ENCODE measurements around the gene SPATS2.
"Not testable (repeated sequence)": the region's sequence is repeated elsewhere in the genome, so short reads cannot be mapped to it uniquely, and the experiment has no call there.

Gene SPATS2

DNA sequence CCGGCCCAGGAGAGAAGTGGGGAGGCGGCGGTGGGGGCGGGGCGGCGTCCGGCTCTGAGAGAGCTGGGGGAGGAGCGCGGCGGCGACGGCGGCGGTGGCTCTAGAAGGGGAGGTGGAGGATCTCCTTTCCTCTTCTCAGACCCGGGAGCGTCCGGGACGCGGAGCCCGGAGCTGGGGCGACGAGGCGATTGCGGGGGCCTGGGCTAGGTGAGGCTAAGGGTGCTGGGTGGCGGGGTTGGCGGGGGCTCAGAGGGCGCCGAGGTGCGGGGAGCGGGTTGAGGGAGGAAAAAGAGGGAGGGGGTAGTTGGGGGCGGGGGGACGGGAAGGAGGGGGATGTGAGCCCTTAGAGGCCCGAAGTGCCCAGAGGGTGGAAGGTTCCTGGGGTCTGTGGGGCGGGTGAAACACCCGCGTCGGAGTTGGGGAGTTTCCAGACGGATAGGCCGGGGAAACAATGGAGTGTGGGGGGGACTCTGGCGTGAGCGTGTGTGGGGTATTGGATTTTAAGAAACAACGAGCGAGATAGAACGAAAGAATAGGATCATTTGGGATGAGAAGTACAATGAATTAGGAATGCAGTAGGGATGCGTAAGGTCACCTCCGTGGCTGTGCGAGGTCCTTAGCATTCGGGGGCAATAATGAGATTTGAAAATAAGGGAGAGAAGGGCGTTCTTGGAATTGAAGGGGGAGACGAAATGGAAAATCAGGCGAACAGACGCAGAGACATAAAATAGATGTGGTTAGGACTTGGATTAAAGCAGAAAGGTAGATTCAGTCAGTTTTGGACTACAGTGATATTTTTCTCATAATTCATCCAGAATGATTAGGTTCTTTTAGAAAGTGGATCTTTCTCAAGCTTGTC is at the start of gene SPATS2:
SPATS2 (plus strand) TSS at position 82 of the 859 bp plus-strand sequence. CDS start 93,551 bp downstream, outside the sequence.
- peak; percentile 47 for DNase-seq (ENCODE audit: low spot score)

DNA sequence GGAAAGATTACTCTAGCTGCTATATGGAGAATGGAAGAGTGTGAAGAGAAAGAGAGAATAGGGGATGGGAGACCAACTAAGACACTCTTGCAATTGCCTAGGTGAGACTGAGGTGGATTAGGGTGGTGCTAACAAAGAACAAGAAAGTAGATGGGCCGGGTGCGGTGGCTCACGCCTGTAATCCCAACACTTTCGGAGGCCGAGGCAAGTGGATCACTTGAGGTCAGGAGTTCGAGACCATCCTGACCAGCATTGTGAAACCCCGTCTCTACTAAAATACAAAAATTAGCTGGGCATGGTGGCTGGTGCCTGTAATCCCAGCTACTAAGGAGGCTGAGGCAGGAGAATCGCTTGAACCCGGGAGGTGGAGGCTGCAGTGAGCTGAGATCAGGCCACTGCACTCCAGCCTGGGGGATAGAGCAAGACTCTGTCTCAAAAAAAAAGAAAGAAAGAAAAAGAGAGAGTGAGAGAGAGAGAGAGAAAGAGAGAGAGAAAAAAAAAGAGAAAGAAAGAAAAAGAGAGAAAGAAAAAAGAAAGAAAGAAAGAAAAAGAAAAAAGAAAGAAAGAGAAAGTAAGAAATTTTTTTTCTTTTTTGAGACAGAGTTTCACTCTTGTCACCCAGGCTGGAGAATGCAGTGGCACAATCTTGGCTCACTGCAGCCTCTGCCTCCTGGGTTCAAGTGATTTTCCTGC is 46.7 kb upstream of the SPATS2 start:
- DNase-seq (ENCODE audit: low spot score), result not testable (repeated sequence)

DNA sequence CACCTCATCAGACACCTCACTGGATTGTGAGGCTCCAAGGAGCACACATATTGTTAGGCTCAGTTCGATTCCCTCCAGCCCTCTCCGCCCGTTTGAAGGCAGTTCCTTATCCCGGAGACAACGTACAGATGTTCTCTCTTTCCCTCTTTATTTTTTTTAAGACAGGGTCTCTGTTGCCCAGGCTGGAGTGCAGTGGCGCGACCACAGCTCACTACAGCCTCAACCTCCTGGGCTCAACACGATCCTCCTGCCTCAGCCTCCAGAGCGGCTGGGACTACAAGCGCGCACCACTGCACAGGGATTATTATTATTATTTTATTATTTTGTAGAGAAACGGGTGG is 44.9 kb upstream of the SPATS2 start:
- no peak for DNase-seq (ENCODE audit: low spot score)

DNA sequence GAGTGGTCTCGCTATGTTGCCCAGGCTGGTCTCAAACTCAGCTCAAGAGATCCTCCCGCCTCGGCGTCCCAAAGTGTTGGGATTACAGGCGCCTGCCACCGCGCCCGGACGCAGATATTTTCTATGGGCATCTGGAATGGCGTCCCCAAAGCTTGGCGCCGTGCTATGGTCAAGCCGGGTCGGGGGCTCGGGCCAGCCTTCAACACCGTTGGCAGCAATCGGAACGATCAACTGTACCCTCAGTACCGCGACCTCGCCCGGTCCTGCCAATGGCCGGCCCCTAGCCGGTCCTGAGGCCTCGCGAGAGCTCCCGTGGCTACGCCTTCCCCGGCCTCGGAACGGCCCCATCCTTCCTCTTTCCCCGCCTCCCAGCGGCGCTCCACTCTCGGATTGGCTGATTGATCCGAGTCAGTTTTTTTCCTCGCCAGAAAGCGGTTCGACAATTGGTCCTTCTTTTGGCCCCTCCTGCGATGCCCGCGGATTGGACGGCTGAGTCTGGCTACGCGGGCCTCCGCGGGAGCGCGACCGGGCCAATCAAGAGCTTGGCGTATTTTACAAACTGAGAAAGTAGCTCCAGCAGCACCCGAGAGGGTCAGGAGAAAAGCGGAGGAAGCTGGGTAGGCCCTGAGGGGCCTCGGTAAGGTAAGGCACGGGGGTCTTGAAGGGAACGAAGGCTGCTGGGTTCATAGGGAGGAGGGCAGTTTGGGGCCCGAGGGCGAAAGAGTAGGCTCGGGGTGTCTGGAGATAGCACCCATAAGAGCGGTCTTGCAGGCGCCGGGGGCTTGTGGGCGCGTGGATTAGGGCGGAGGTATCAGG is 44.3 kb upstream of the SPATS2 start, which contains the start of gene TROAP:
TROAP (plus strand) TSS at position 548 of the 816 bp plus-strand sequence. CDS start 354 bp downstream, outside the sequence.
- DNase-seq (ENCODE audit: low spot score), result peak; percentile 98

DNA sequence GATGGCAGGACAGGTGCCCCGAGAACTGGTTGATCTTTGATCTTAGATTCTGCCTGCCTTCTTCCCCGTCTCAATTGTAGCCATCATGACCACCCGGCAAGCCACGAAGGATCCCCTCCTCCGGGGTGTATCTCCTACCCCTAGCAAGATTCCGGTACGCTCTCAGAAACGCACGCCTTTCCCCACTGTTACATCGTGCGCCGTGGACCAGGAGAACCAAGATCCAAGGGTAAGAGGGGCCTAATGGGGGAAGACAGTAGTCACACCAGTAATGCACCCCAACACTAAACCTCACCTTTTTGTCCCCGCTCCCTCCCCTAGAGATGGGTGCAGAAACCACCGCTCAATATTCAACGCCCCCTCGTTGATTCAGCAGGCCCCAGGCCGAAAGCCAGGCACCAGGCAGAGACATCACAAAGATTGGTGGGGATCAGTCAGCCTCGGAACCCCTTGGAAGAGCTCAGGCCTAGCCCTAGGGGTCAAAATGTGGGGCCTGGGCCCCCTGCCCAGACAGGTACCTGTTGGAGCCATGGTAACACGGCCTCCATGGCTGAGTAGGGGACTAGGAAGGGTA is 43.7 kb upstream of the SPATS2 start:
- DNase-seq (ENCODE audit: low spot score), result no peak

DNA sequence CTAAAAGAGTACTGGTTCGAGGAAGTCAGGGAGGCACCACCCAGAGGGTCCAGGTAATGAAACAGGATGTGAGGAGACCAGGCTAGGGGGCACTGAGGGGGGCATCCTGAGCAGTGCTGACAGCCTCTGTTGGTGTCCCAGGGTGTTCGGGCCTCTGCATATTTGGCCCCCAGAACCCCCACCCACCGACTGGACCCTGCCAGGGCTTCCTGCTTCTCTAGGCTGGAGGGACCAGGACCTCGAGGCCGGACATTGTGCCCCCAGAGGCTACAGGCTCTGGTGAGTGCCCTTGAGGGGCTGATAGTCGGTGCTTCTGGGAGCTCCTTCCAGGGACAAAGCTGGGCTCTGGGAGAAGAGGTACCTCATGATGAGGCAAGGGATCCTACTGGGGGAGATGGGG is 41.7 kb upstream of the SPATS2 start:
- no peak for DNase-seq (ENCODE audit: low spot score)

DNA sequence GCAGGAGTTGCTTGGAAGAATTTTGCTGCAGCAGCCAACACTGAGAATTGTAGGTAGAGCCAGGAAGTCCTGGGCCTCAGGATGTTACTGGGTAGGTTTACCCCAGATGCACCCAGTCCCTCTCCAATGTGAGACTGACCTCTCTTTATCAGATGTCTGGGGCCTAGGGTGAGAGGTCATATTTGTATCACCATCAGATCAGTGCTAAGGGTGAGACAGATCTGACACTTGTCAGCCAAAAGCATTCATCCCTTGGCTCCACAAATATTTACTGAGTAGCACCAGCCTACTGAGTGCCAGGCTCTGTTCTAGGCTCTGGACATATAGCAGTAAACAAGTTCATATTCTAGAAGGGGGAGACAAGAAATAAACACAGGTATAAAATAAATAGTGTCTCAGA is 39.9 kb upstream of the SPATS2 start:
- no peak for DNase-seq (ENCODE audit: low spot score)

DNA sequence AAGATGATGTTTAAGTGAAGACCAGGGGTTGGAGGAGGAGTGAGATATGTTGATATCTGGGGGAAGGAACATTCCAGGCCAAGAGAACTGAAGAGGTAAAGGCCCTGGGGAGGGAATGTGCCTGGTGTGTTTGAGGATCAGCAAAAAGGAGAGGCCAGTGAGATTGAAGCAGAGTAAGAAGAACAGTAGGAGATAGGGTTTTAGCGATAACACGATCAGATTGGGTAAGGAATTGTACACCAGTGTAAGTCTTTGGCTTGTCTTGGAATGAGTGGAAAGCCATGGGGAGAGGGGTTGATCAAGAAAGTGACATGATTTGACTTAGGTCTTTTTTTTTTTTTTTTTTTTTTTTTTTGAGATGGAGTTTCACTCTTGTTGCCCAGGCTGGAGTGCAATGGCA is 39.4 kb upstream of the SPATS2 start:
- DNase-seq (ENCODE audit: low spot score), result no peak

DNA sequence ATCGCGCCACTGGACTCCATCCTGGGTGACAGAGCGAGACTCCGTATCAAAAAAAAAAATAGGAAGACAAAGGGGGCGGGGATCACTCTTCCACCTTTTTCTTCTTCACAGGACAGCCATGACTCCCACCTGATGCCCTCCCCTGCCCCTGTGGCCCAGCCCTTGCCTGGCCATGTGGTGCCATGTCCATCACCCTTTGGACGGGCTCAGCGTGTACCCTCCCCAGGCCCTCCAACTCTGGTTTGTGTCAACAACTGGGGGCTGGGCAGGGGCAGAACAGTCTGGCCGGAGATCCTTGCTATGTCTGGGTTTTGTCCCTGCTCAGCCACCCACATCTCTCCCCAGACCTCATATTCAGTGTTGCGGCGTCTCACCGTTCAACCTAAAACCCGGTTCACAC is 38.4 kb upstream of the SPATS2 start:
- no peak for DNase-seq (ENCODE audit: low spot score)

DNA sequence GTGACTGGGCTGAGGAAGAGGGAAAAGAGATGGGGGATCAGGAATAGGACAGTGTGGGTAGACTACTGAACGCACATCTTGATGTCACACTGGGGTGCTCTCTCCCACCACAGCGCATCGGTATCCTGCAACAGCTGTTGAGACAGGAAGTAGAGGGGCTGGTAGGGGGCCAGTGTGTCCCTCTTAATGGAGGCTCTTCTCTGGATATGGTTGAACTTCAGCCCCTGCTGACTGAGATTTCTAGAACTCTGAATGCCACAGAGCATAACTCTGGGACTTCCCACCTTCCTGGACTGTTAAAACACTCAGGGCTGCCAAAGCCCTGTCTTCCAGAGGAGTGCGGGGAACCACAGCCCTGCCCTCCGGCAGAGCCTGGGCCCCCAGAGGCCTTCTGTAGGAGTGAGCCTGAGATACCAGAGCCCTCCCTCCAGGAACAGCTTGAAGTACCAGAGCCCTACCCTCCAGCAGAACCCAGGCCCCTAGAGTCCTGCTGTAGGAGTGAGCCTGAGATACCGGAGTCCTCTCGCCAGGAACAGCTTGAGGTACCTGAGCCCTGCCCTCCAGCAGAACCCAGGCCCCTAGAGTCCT is 37.1 kb upstream of the SPATS2 start:
- DNase-seq (ENCODE audit: low spot score), result no peak

DNA sequence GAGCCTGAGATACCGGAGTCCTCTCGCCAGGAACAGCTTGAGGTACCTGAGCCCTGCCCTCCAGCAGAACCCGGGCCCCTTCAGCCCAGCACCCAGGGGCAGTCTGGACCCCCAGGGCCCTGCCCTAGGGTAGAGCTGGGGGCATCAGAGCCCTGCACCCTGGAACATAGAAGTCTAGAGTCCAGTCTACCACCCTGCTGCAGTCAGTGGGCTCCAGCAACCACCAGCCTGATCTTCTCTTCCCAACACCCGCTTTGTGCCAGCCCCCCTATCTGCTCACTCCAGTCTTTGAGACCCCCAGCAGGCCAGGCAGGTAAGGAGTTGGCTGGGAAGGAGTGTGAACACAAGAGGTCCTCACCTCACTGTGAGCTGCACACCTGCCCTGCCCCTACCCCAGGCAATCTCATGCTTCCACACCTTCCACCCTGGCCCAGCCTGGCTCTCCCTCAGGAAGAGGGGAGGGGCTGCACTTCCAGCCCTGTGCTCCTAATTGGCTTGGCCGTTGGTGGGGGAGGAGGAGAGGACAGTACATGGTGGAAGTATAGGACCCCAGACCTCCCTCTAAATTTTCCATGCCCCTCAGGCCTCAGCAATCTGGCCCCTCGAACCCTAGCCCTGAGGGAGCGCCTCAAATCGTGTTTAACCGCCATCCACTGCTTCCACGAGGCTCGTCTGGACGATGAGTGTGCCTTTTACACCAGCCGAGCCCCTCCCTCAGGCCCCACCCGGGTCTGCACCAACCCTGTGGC is 36.5 kb upstream of the SPATS2 start:
- DNase-seq (ENCODE audit: low spot score), result no peak

DNA sequence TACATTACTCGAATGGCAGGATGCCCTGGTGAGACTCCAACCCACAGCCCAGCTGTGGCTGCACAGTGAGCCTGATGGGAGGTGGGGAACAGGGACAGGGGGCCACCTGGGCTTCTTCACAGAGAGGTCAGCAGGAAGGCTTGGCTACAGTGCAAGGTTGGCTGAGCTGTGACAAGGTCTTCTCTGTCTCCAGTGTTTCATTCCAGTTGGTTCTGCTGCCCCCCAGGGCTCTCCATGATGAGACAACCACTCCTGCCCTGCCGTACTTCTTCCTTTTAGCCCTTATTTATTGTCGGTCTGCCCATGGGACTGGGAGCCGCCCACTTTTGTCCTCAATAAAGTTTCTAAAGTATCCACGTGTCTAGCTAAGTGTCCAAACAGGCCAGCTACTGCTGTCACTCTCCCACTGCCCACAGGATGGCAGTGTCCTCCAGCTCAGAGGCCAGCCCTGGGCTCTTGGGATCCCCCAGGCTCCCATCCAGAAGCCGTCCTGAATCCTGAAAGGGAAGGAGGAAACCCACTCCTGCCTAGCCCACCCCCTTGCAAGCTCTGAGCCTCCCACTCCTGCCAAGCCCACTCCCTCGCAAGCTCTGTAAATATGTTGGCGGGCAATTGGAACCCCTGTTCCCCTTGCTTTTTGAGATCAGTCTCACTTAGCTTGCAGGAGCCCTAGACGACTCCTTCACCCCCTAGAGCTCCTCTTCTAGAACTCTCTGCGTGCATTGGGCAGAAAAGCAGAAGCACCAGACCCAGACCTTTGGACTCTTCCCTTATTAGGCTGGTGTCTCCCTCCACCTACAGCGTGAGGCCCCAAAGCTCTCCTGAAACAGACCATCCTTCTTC is 35.7 kb upstream of the SPATS2 start:
- DNase-seq (ENCODE audit: low spot score), result peak; percentile 96

DNA sequence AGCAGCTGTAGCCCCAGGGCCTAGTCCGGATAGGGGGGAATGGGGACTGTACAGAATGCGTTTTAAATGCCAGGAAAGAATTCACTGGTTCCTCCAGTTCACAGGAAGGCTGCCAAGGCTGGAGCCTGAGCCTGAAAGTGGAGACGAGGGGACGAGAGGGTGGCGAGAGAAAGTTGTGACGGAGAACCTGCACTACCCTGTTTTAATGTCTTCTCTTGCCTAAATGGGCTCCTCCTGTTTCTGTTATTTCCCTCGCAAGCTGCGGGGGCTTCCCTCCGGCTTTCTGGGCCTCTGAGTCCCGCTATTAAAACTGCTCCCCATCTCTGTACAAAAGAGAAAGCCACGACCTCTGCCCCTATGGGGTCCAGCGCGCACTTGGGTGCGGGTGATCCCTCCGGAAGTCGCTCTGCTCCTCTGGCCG is 34.8 kb upstream of the SPATS2 start:
- DNase-seq (ENCODE audit: low spot score), result no peak

DNA sequence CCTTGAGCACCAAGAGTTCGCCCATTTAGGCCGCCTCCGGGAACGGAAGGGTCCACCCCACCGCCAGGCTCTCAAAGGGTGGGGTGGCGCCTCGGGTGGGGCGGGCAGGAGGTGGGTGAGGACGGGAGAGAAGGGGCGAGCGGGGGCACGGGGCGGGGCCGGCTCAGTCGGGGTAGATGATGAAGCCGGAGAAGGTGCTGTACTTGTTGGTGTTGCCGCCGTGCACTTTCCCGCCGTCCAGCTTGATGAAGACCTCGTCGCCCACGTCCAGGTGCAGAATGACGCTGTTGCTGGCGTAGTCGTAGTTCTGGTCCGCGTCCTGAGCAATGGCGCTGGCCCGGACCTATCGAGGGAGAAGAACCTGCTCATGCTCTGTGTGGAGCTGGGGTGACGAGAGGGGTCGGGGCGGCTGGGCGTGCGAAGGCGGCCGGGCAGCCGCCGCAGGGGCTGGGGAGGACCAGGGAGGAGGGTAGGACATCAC is 34.3 kb upstream of the SPATS2 start:
- no peak for DNase-seq (ENCODE audit: low spot score)

DNA sequence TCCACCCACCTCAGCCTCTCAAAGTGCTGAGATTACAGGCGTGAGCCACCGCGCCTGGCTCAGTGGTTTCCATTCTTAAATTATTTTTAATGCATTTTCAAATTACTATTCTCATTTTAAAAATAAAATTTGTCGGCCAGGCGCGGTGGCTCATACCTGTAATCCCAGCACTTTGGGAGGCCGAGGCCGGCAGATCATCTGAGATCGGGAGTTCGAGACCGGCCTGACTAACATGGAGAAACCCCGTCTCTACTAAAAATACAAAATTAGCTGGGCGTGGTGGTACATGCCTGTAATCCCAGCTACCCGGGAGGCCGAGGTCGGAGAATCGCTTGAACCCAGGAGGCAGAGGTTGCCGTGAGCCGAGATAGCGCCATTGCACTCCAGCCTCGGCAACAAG is 33.5 kb upstream of the SPATS2 start:
- not testable (repeated sequence) for DNase-seq (ENCODE audit: low spot score)

DNA sequence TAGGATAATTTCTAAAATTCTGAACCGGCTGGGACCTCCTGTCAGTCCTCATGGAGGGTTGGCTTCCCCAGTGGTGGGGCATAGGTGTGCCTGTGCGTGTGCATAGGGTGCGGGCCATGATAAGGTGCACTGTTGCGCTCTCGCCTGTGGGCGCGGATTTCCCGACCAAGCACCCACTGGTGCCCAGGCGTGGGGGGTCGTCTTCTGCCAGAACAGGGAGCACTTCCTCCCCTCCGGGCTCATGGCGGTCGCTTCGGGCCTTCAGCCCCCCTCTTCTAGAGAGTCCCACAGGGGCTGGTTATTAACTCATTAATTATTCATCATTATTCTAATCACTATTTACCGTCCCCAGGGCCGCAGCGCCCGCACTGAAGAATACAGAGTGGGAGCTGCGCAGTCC is 33.0 kb upstream of the SPATS2 start:
- DNase-seq (ENCODE audit: low spot score), result no peak

DNA sequence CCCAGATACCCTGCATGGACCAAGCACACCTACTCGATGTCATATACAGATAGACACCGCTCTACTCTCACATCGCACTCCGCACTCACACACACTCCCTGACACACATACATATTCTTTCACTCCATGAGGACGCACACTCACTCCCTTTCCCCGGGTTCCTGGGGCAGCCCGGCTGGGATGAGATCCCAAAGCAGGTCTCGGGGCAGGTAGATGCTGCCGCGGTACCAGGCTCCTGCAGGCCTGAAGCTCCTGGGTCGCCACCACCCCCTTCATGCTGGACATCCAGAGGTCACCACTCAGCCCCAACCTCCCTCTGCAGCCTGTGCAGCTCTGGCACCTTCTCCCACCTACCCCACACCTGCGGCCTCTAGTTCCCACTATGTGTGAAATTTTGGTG is 32.6 kb upstream of the SPATS2 start:
- DNase-seq (ENCODE audit: low spot score), result no peak

DNA sequence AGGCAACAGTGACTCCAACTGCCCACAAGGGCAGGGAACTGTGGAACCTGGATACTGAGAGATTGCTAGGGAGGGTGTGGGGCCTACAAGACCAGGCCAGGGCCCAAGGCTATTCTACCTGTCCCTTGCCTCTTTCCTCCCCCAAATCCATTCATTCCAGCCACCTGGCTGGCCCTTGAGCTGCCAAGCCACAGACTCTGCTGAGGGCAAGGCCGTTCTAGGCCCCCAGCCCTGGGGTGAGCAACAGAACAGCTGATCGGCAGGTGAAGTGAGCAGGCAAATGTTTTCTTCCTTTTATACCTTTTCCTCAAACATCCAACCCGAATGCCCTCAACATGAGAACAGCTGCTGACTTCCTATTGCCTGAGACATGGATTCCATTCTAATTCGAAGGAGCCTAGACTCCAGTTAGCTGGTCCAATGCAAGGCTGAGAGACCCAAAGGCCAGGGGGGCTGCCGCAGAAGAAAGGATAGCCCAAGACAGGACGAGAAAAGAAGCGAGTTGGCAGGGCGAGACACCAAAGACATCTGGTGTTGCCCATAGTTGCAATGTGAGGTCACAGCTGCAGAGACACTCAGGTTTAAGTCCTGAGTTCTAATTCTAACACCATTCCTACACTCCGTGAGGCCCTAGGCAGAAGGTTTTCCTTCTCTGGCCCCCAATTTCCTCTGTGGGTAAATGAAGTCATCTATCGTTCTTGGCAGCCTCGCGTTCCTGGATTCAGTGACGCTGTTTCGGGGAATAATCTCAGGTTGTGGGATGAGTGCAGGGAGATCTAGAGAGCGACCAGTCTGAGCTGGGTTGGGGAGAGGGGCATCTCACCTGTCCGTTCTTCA is 31.9 kb upstream of the SPATS2 start:
- DNase-seq (ENCODE audit: low spot score), result no peak

All from HuH-7.5 (cell line).